LNCAP (cell line): ENCODE data around the gene DRGX.

Experiments used
- CTCF ChIP-seq: fragments of 450-650 bp; IDR thresholded peaks from 2 replicates; pipeline ENCODE4 v1.5.1; 2017; ENCODE audit warnings: mild to moderate bottlenecking

Gene DRGX

DNA sequence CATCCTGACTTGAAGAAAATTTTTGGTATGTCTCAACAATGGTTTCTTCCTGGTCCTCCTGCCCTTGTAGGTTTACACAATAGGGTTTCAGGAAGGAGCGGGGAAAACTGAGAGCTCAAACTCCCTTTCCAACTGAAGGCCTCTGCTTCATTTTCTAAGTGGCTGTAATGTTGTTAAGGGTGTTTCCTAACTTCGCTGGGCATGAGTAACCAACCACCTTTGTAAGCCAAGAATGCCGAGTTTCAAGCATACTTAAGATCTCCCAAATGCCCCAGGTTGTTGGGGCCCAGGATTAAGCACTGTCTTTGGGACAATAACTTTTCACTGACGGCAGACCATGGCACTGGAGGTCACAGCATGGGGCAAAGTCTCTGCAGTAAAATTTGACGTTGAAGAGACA, 33.6 kb upstream of the DRGX start:
- no peak for TF ChIP-seq CTCF

GRCh38 chr10:49426490-49427360, 30.8 kb upstream of the DRGX start:
- no peak for TF ChIP-seq CTCF

DNA sequence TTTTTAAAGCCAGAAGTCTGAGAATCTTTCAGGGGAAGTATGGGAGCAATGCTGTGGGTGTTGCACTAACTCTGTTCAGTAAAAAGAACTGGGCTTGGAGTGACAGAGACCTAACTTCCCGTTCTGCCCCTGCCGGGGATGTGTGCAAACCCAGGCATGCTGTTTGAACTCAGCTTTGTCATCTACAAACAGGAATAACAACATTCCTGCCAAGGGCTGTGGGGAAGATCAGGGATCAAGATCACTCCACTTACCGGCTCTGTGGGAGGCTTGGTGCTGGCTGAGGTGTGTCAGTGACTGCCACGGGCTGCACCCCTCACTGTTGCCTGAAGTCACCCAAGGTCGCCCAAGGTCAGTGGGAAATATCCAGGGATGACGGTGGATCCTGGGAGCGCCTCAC, 23.1 kb upstream of the DRGX start:
- TF ChIP-seq CTCF, result no peak

GRCh38 chr10:49418328-49418727, 22.4 kb upstream of the DRGX start:
- no peak for TF ChIP-seq CTCF

DNA sequence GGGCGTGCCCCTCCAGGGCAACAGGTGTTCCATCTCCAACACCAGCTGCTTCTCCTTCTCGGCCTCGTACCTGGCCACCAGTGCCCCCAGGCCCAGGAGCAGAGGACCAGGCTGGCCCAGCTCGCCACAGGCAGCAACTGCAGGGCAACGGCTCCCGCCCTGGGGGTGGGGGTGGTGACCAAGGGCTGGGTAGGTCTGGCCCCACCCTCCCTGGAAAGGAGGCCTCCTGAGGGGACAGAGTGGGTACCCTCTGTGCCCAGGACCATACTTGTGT, 22.1 kb upstream of the DRGX start:
- TF ChIP-seq CTCF, result no peak

- TF ChIP-seq CTCF, result no peak
Measured at GRCh38 chr10:49417311-49418052, 21.6 kb upstream of the DRGX start.

- no peak for TF ChIP-seq CTCF
Measured at GRCh38 chr10:49415846-49416245, 20.0 kb upstream of the DRGX start.
